Measurements from ENCODE around the gene RIMS1. TPM values are rescaled to one million over a fixed set of nuclear protein-coding genes. Genes with fewer than 3 reads are reported as not detected.

RIMS1 gene
- total and polyA plus RNA-seq, 2 donors (not counting 3 experiments of a cell fraction or from before 2014, with no cell fraction given) = 0.15 TPM; not detected in 1

GRCh38 chr6:72296375-72296774 is 410.0 kb downstream of the RIMS1 start:
- TF ChIP-seq JUN (IDR thresholded peaks at IDR 0.05; ENCODE audit: borderline replicate concordance, insufficient read depth, insufficient read length, low read depth) (no peak), FOS (IDR thresholded peaks at IDR 0.05; ENCODE audit: borderline replicate concordance, insufficient read depth, low read length) (no peak)
- FAIRE-seq = no peak
- H3K27ac ChIP-seq (ENCODE audit: insufficient read depth, low read depth, low read length) = no peak overlapping the region
- intact Hi-C loops (cut with micrococcal nuclease) (no loop called here), dilution Hi-C loops (cut with MboI; ENCODE audit: extremely low pct_ligation_motif_present, low sequenced_read_pairs) (no loop called here)
- H2AFZ ChIP-seq (ENCODE audit: low read depth, low read length) = no peak overlapping the region
- no peak overlapping the region for H3K9ac ChIP-seq (replicated peaks; ENCODE audit: extremely low read depth, insufficient read depth, low read length)
- no peak overlapping the region for H3K4me3 ChIP-seq (replicated peaks in 1 of 3; ENCODE audit: insufficient read depth in 1 of 3, low read depth in 1 of 3, low read length in 3 of 3)
- no peaks in the 10 kb centered on the region for H3K9me1 ChIP-seq (replicated peaks; ENCODE audit: control insufficient read depth, extremely low read depth, insufficient read depth, low read length)
- H3K27me3 ChIP-seq (ENCODE audit: control insufficient read depth in 2 of 2, insufficient read depth in 2 of 2, low read length in 2 of 2) = no peaks in the 10 kb centered on the region
- DNase-seq (ENCODE audit: low read depth, low spot score) = no peak
- no peaks in the 10 kb centered on the region for H4K20me1 ChIP-seq (replicated peaks; ENCODE audit: control insufficient read depth, extremely low read depth, insufficient read depth, low read length)
- no peaks in the 10 kb centered on the region for H3K4me1 ChIP-seq (ENCODE audit: control insufficient read depth, extremely low read depth, insufficient read depth, low read length)
- no peaks in the 10 kb centered on the region for H3K9me3 ChIP-seq (replicated peaks; ENCODE audit: control insufficient read depth, insufficient read depth, low read length)
- no peaks in the 10 kb centered on the region for H3K79me2 ChIP-seq (ENCODE audit: control insufficient read depth, insufficient read depth, low read length)
- H3K36me3 ChIP-seq (ENCODE audit: control insufficient read depth in 2 of 2, extremely low read depth in 1 of 2, insufficient read depth in 2 of 2, low read length in 2 of 2) = no peaks in the 10 kb centered on the region
- BruUV-seq (replicated peaks) = no TSS peak
- H3K4me2 ChIP-seq (ENCODE audit: insufficient read depth, low read length) = no peak overlapping the region
- ChIA-PET POLR2A (no interaction called here), CTCF (interaction anchor here (0.5 kb wide), 1 partner anchor 46 kb away, joined by 4 read pairs; no protein-coding TSS in a partner anchor)

- H2AFZ ChIP-seq (ENCODE audit: low read depth, low read length) = no peak overlapping the region
- no peaks in the 10 kb centered on the region for H3K9me3 ChIP-seq (replicated peaks; ENCODE audit: control insufficient read depth, insufficient read depth, low read length)
- ChIA-PET POLR2A (no interaction called here), CTCF (no interaction called here)
- TF ChIP-seq POLR2A (IDR thresholded peaks at IDR 0.05; ENCODE audit: low read depth, low read length) (no peak), JUN (IDR thresholded peaks at IDR 0.05; ENCODE audit: borderline replicate concordance, insufficient read depth, insufficient read length, low read depth) (no peak), EZH2 (IDR thresholded peaks at IDR 0.05; ENCODE audit: borderline replicate concordance, low read depth, low read length, severe bottlenecking) (no peak), MYC (IDR thresholded peaks at IDR 0.05; ENCODE audit: low read depth, low read length) (no peak), FOS (IDR thresholded peaks at IDR 0.05; ENCODE audit: borderline replicate concordance, insufficient read depth, low read length) (no peak), CTCF (IDR thresholded peaks at IDR 0.05; ENCODE audit: extremely low read depth in 1 of 2, insufficient read depth in 1 of 2, low read depth in 1 of 2, low read length in 2 of 2) (no peak), MAX (IDR thresholded peaks at IDR 0.05; ENCODE audit: insufficient read depth, insufficient read length) (no peak), GATA2 (IDR thresholded peaks at IDR 0.05; ENCODE audit: insufficient read depth, insufficient read length, low read depth, low read length) (no peak), POLR2AphosphoS5 (IDR thresholded peaks at IDR 0.05; ENCODE audit: insufficient read depth, low read depth, low read length) (no peak)
- dilution Hi-C loops (cut with MboI; ENCODE audit: extremely low pct_ligation_motif_present, low sequenced_read_pairs) (no loop called here), intact Hi-C loops (cut with micrococcal nuclease) (no loop called here)
- no peak for FAIRE-seq
- no peaks in the 10 kb centered on the region for H4K20me1 ChIP-seq (replicated peaks; ENCODE audit: control insufficient read depth, extremely low read depth, insufficient read depth, low read length)
- no peak overlapping the region for H3K4me2 ChIP-seq (ENCODE audit: insufficient read depth, low read length)
- DNase-seq (ENCODE audit: low read depth, low spot score) = no peak
- H3K9me1 ChIP-seq (replicated peaks; ENCODE audit: control insufficient read depth, extremely low read depth, insufficient read depth, low read length) = no peaks in the 10 kb centered on the region
- no peaks in the 10 kb centered on the region for H3K79me2 ChIP-seq (ENCODE audit: control insufficient read depth, insufficient read depth, low read length)
- H3K36me3 ChIP-seq (ENCODE audit: control insufficient read depth in 2 of 2, extremely low read depth in 1 of 2, insufficient read depth in 2 of 2, low read length in 2 of 2) = no peaks in the 10 kb centered on the region
- no peak overlapping the region for H3K9ac ChIP-seq (replicated peaks; ENCODE audit: extremely low read depth, insufficient read depth, low read length)
- H3K27me3 ChIP-seq (ENCODE audit: control insufficient read depth in 2 of 2, insufficient read depth in 2 of 2, low read length in 2 of 2) = no peaks in the 10 kb centered on the region
- no TSS peak for BruUV-seq (replicated peaks)
- H3K4me3 ChIP-seq (replicated peaks in 1 of 3; ENCODE audit: insufficient read depth in 1 of 3, low read depth in 1 of 3, low read length in 3 of 3) = no peak overlapping the region
- H3K27ac ChIP-seq (ENCODE audit: insufficient read depth, low read depth, low read length) = no peak overlapping the region
- no peaks in the 10 kb centered on the region for H3K4me1 ChIP-seq (ENCODE audit: control insufficient read depth, extremely low read depth, insufficient read depth, low read length)
Measured at GRCh38 chr6:72305971-72306370, 419.6 kb downstream of the RIMS1 start.
